HPDE6-E6E7 (cell line): ENCODE data around the gene FAM151A.

Experiments
- DNase-seq: peaks from one replicate; pipeline ENCODE4 v3.0.0; 2011; ENCODE audit warnings: missing footprints; ENCODE audit errors: extremely low spot score

Gene FAM151A

GRCh38 chr1:54604051-54604450 lies 19.3 kb downstream of the FAM151A start:
- DNase-seq: no peak

GRCh38 chr1:54603241-54603640 lies 20.1 kb downstream of the FAM151A start:
- DNase-seq: no peak

DNA sequence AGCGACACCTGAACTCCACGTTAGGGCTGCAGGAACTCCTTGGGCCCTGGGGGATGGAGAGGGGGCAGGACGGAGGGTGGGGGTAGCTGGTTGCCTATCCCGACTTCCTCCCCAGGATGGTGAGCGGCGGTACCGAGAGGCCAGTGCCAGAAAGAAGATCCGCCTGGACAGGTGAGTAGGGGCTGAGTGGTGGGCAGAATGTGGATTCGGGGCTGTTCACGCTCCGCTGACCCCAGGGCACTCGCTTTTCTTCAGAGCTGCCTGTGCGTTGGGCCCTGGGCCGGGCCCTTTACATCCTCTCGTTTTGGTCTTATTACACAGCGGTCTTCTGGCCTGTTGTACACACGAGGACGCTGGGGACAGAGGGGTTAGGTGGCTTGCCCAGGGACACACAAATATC lies 20.8 kb downstream of the FAM151A start:
- no peak for DNase-seq

- DNase-seq: no peak
These were observed 21.6 kb downstream of the FAM151A start for GRCh38 chr1:54601730-54602129.

GRCh38 chr1:54600947-54601721 lies 22.2 kb downstream of the FAM151A start:
- DNase-seq: no peak

GRCh38 chr1:54599211-54599823 lies 24.0 kb downstream of the FAM151A start:
- DNase-seq: no peak

DNA sequence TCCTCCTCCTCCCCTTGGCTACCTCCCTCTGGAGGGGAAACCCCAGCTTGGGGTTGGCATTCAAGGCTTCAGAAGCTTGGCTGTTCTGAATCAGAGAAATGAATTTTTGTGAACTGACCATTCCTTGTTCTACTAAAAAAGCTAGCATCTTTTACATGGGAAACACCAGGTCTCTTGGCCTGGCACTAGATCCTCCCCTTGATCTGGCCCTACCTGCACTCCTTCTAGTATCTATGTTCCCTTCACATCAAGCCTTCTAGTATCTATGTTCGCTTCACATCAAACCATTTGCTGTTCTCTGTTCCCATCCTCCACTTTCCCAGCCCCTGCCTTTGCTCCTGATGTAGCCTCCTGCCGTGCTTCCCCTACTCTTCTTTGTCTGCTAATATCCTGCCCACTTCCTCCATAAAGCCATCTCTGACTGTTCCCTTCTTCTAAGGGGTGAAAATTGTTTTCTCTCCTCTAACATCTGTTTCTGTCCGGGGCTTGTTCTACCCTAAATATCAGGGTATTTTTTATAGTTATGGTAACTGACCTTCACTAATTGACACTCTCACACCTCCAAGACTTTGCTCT lies 25.8 kb downstream of the FAM151A start:
- DNase-seq: no peak

DNA sequence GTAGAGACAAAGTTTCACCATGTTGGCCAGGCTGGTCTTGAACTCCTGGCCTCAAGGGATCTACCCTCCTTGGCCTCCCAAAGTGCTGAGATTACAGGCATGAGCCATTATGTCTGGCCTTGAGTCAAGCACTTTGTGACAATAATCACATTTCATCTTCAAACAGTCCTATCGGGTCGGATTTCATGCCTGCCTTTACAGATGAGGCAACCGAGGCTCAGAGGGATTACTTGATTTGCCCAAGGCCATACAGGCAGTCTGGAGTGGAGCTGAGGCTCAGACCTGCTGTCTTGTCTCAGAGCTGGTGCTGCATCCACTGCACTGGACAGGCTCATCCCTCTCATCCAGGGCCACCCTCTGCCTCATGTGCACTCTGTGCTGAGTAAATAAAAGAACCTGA lies 26.6 kb downstream of the FAM151A start:
- DNase-seq: no peak

GRCh38 chr1:54595956-54596498 lies 27.3 kb downstream of the FAM151A start:
- no peak for DNase-seq

DNA sequence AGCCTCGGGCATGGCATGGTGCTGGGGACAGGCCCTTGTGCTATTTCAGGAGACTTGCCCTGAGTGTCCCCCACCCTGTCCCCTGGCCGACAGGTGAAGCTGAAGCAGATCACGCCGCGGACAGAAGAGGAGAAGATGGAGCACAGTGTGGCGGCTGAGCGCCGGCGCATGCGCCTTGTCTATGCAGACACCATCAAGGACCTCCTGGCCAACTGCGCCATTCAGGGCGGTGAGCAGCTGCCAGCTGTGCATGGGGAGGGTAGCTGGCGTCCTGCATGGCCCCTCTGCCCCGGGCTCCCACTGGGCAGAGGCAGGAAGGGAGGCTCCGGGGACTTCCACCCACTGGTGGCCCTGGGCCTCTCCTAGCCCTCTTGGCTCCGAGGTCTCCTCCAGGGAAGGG lies 28.9 kb downstream of the FAM151A start:
- DNase-seq: no peak

DNA sequence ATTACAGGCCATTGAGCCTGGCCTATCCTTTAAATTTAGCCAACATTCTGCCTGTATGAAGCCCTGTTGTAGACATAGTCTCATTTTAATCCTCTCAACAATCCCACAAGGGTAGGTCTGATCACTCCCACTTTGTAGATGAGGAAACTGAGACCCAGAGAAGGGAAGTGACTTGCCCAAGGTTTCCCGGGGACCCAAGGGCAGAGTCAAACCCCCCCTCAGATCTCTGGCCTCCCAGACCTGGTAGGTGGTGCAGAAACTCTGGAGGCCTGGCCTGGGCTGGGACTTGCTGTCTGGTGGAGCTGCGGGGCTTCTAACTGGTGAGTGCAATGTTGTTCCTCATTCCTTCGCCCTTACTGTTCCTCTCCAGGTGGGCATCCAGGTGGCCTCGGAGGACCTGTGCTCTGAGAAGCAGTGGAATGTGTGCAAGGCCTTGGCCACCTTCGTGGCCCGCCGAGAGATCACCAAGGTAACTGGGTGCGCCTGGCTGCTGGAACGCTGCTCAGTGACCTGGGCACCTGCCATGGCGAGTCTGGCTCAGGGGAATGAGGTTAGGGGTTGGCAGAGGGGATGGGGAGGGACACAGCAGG lies 29.7 kb downstream of the FAM151A start:
- DNase-seq: no peak

DNA sequence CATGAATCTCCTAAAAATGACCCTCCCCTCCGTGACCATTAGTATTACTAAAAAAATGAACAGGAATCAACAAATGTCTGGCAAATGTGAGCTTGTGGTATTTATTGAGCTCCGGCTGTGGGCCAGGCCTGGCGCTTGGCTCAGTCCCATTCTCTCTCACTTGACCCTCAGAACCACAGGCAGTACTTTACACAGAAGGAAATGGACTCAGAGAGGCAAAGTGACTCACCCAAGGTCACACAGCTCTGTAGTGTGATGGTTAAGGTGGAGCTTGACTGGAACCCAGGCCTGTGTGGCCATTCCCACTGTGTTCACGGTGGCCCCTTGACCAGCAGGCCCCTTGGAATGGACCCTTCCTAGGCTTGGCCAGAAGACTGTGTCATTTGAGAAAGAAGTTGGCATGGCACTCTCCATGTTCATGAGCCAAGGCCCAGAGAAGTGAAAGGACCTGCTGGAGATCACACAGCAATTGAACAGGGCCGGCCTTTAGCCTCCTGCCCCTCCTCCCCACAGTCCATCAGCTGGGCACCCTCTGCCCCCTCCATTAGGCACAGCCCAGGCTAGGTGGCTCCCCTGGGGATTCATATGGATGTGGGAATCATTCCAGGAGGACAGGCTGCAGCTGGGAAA lies 32.1 kb downstream of the FAM151A start:
- DNase-seq: no peak

GRCh38 chr1:54588377-54588776 lies 34.9 kb downstream of the FAM151A start:
- DNase-seq: no peak

DNA sequence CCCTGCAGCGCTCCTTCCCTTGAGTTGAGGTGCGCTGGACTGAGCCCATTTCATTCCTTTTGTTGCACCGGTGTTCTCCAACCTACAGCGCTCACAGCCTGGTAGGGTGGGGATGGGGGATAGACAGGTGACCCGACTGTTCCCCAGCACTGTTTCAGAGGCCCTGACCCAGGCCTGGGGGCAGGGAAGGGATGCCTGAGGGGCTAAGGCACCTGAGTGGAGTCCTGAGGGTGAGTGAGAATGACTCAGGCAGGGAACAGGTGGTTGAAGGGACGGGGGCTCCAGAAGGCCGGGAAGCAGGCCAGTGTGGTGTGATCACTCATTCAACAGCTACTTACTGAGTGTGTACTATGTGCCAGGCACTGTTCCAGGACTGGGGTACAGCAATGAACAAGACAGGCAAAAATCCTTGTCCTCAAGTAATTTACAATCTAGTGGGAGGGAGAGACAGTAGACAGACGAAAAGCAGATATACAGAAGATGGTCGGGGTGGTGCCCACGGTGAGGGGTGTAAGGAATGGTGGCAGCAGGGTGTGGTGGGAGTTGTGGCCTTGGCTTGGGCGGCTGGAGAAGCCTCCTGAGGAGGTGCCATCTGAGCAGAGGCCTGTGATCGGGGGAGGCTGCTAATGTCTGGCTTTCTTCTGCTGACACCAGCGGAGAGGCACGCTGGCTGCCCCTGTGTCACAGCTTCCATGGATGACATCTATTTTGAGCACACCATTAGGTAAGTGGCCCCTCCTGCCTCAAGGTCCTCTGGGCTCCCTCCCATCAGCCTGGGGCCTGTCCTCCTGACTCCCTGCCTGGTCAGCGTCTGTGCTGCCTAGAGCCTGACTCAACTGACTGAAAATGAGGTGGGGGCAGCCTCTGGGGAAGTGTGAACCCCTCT lies 37.9 kb downstream of the FAM151A start:
- DNase-seq: no peak

- DNase-seq: no peak
These were observed 38.8 kb downstream of the FAM151A start for GRCh38 chr1:54584575-54584974.

- DNase-seq: no peak
These were observed 39.5 kb downstream of the FAM151A start for GRCh38 chr1:54583871-54584270.

- DNase-seq: no peak
These were observed 40.0 kb downstream of the FAM151A start for GRCh38 chr1:54583307-54583686.

DNA sequence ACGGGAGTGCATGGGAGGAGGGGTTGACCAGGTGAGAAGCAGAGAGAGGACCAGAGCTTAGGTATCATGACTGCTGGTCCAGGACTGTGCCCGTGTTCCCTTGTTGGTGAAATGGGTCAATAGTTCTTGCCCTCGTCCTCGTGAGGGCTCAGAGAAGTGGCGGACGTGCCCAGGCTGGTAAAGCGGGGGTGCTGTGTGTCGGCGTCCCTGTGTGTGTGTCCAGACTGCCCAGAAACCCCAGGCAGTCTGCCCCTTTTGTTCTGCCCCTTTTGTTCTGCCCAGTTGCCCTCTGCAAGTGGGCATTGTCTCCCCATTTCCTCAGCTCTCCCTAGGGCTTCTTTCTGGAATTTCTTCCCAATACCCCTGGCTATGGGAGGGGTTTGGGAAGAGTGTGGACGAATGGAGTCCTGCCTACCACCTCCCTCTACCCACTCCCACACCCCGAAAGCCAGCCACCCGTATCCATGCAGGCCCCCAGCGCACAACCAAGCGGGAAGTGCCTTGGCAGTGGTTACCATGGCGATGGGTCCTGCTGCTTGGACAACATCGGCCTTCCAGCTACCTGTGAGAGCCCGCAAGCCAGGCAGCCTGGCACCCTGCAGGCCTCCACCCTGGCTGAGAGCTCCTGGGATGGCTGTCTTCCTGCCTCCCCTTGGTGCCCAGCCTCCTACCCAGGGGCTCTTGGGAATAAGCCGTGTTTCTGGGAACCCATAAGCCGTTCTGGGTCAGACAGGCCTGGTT lies 40.6 kb downstream of the FAM151A start:
- DNase-seq: no peak

- DNase-seq: peak; percentile 99
These were observed 41.7 kb downstream of the FAM151A start for GRCh38 chr1:54581621-54582035.

DNA sequence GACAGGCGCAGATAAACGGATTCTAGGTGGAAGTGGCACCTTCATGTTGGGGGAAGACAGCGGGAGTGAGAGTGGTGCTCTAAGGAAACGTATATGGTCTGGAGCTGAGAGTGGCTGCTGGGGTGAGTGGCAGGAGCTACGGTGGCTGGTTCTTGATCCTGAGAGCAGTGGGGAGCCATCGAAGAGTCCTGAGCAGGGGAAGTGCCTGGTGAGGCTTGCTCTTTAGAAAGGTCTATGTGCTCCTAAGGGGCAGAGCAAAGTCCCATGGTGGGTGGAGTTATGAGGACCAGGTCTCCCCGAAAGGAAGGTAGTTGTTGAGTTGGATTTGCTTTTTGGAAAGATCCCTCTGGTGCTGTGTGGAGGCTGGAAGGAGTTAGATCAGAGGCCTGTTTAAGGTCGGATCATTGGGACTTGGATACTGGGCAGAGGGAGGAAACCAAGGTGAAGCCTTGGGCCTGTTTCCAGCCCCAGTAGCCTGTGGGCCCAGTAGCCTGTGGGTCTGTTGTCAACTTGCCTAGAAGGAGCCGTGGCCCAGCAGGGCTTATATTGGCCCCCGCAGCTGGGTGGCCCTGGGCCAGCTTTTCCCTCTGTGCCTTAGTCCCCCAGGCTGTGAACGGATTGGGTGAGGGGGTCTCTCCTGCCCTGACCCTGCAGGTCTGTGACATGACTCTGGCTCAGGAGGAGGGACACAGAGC lies 42.3 kb downstream of the FAM151A start:
- no peak for DNase-seq
